Measurements from ENCODE around the gene EPG5. TPM values are rescaled to one million over a fixed set of nuclear protein-coding genes. Genes with fewer than 3 reads are reported as not detected.
A peak's percentile ranks its signal among the peaks of the same experiment; 100 is the strongest.

EPG5 gene
- total and polyA plus RNA-seq, 9 of the 15 experiments (the other 6 are each of a cell fraction or from before 2014, with no cell fraction given), result 1.3 to 10.7 (median 5.2) TPM

DNA sequence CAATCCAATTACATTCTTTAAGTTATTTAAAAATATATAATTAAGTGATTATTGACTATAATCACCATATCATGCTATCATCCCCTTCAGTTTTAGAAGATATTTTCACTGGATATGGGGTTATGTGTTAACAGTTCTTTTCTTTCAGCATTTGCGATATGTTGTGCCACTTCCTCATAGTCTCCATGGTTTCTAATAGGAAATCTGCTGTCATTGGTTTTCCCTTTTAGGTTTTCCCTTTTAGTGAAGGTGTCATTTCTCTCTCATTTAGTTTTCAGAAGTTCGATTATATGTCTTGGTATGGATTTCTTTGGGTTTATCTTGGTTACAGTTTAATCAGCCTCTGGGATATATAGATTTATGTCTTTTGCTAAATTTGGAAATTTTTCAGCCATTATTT, 34.8 kb upstream of the EPG5 start:
- Histone ChIP-seq H3K9ac (ENCODE audit: insufficient read depth in 1 of 2, low read depth in 2 of 2, low read length in 2 of 2) (no peak overlapping the region), H3K27ac (ENCODE audit: extremely low read depth, low read depth, low read length) (no peak overlapping the region), H3K79me2 (ENCODE audit: control insufficient read depth, insufficient read depth, low read length) (no peaks in the 10 kb centered on the region), H2AFZ (ENCODE audit: low read depth, low read length) (no peak overlapping the region), H3K4me1 (replicated peaks in 1 of 2; ENCODE audit: control insufficient read depth in 2 of 2, insufficient read depth in 2 of 2, low read length in 2 of 2) (peaks cover 4 to 21% of the 10 kb centered on the region in 2 experiments; a peak in 4 of 5 replicates), H3K4me2 (ENCODE audit: insufficient read depth, low read length) (no peak overlapping the region), H3K9me3 (replicated peaks; ENCODE audit: control insufficient read depth, insufficient read depth, low read depth, low read length) (no peaks in the 10 kb centered on the region; the same call in none of the 2 replicates), H3K36me3 (ENCODE audit: control insufficient read depth, insufficient read depth, low read length) (peaks cover 23% of the 10 kb centered on the region; the same call in 1 of the 3 replicates), H4K20me1 (replicated peaks; ENCODE audit: control insufficient read depth, insufficient read depth, low read length) (no peaks in the 10 kb centered on the region), H3K27me3 (ENCODE audit: control insufficient read depth in 2 of 2, insufficient read depth in 2 of 2, low read length in 2 of 2) (no peaks in the 10 kb centered on the region), H3K9me1 (ENCODE audit: control insufficient read depth, insufficient read depth, low read length) (no peaks in the 10 kb centered on the region), H3K4me3 (no peak overlapping the region)
- no peak for TF ChIP-seq CHD4 (IDR thresholded peaks at IDR 0.05; ENCODE audit: insufficient read depth, insufficient replicate concordance, low read depth, low read length, poor library complexity, severe bottlenecking)
- peak in 1 of 2 experiments; percentile 89; a peak in 2 of 3 replicates for TF ChIP-seq CBX3 (IDR thresholded peaks at IDR 0.05; ENCODE audit: borderline replicate concordance in 1 of 2, low read length in 2 of 2)
- TF ChIP-seq HDAC1 (IDR thresholded peaks at IDR 0.05), result 0 out of 4 replicates have a peak, but pooled peaks of 1 of the 2 experiments have one; percentile 64
- TF ChIP-seq JUNB (CRISPR knock-in tag; conservative IDR thresholded peaks at IDR 0.05), result no peak
- TF ChIP-seq NBN (IDR thresholded peaks at IDR 0.05; ENCODE audit: low read depth), result 0 out of 2 replicates have a peak, but pooled peaks have one; percentile 19
- peak; percentile 84 for TF ChIP-seq CBX5 (IDR thresholded peaks at IDR 0.05; ENCODE audit: borderline replicate concordance, low read depth)
- peak; percentile 86 for TF ChIP-seq TRIM28 (IDR thresholded peaks at IDR 0.05)
- TF ChIP-seq TRIM24 (IDR thresholded peaks at IDR 0.05), result peak; percentile 23 to 53; a peak in 2 of 4 replicates
- POLR2A ChIA-PET, result interaction anchor here (0.6 to 1.3 kb wide), 3 partner anchors 9 to 253 kb away, joined by 3 read pairs; no protein-coding TSS in a partner anchor
- FAIRE-seq (no peak), ATAC-seq (no peak), DNase-seq (ENCODE audit: extremely low read depth in 1 of 4, low spot score in 3 of 4) (no peak)
- WGBS (ENCODE audit: insufficient coverage, low coverage, missing lambda C conversion rate), result 67% methylated on average over 2 of the region's 2 CpGs
- CTCF ChIA-PET (ENCODE audit: low intra/inter-chr PET ratio), result no interaction called here
- BruUV-seq (replicated peaks), result no TSS peak
- intact Hi-C loops (cut with micrococcal nuclease) (no loop called here), in situ Hi-C loops (cut with MboI) (no loop called here)
